Measurements from ENCODE around the gene CCER1.

CCER1 gene

GRCh38 chr12:90995010-90995409, 40.0 kb upstream of the CCER1 start:
- ATAC-seq (ENCODE audit: low read depth) (no peak), DNase-seq (ENCODE audit: low spot score) (no peak)
- Histone ChIP-seq H3K4me1 (ENCODE audit: insufficient read depth, poor library complexity, severe bottlenecking) (peaks cover 4% of the 10 kb centered on the region), H3K27me3 (ENCODE audit: insufficient read depth, poor library complexity, severe bottlenecking) (no peaks in the 10 kb centered on the region), H3K9me3 (ENCODE audit: severe bottlenecking) (no peaks in the 10 kb centered on the region), H3K27ac (ENCODE audit: poor library complexity, severe bottlenecking) (no peak overlapping the region), H3K4me3 (ENCODE audit: severe bottlenecking) (no peak overlapping the region), H3K36me3 (ENCODE audit: low read depth) (no peaks in the 10 kb centered on the region)
- TF ChIP-seq CTCF (IDR thresholded peaks at IDR 0.05; ENCODE audit: poor library complexity, severe bottlenecking), result no peak

GRCh38 chr12:90991952-90992465, 37.0 kb upstream of the CCER1 start:
- no peak for TF ChIP-seq CTCF (IDR thresholded peaks at IDR 0.05; ENCODE audit: poor library complexity, severe bottlenecking)
- H3K4me1 ChIP-seq (ENCODE audit: insufficient read depth, poor library complexity, severe bottlenecking), result no peaks in the 10 kb centered on the region

GRCh38 chr12:90990611-90991010, 35.6 kb upstream of the CCER1 start:
- H3K4me3 ChIP-seq (ENCODE audit: severe bottlenecking), result no peak overlapping the region
- no peak for TF ChIP-seq CTCF (IDR thresholded peaks at IDR 0.05; ENCODE audit: poor library complexity, severe bottlenecking)
- H3K27ac ChIP-seq (ENCODE audit: poor library complexity, severe bottlenecking), result no peak overlapping the region
- DNase-seq (ENCODE audit: low spot score), result no peak
- no peaks in the 10 kb centered on the region for H3K4me1 ChIP-seq (ENCODE audit: insufficient read depth, poor library complexity, severe bottlenecking)
- ATAC-seq (ENCODE audit: low read depth), result no peak
- no peaks in the 10 kb centered on the region for H3K27me3 ChIP-seq (ENCODE audit: insufficient read depth, poor library complexity, severe bottlenecking)
- H3K36me3 ChIP-seq (ENCODE audit: low read depth), result no peaks in the 10 kb centered on the region
- H3K9me3 ChIP-seq (ENCODE audit: severe bottlenecking), result peaks cover 6% of the 10 kb centered on the region

More at GRCh38 chr12:90991952-90992465, 37.0 kb upstream of the CCER1 start:
- Histone ChIP-seq H3K9me3 (ENCODE audit: severe bottlenecking) (peaks cover 3% of the 10 kb centered on the region), H3K4me3 (ENCODE audit: severe bottlenecking) (no peak overlapping the region), H3K36me3 (ENCODE audit: low read depth) (no peaks in the 10 kb centered on the region), H3K27ac (ENCODE audit: poor library complexity, severe bottlenecking) (no peak overlapping the region), H3K27me3 (ENCODE audit: insufficient read depth, poor library complexity, severe bottlenecking) (no peaks in the 10 kb centered on the region)
- no peak for DNase-seq (ENCODE audit: low spot score)
- ATAC-seq (ENCODE audit: low read depth), result no peak

- no peak for ATAC-seq (ENCODE audit: low read depth)
- DNase-seq (ENCODE audit: low spot score), result no peak
- no peak overlapping the region for H3K4me3 ChIP-seq (ENCODE audit: severe bottlenecking)
- no peaks in the 10 kb centered on the region for H3K36me3 ChIP-seq (ENCODE audit: low read depth)
- H3K4me1 ChIP-seq (ENCODE audit: insufficient read depth, poor library complexity, severe bottlenecking), result no peaks in the 10 kb centered on the region
- TF ChIP-seq CTCF (IDR thresholded peaks at IDR 0.05; ENCODE audit: poor library complexity, severe bottlenecking), result no peak
- H3K27me3 ChIP-seq (ENCODE audit: insufficient read depth, poor library complexity, severe bottlenecking), result no peaks in the 10 kb centered on the region
- peaks cover 6% of the 10 kb centered on the region for H3K9me3 ChIP-seq (ENCODE audit: severe bottlenecking)
- no peak overlapping the region for H3K27ac ChIP-seq (ENCODE audit: poor library complexity, severe bottlenecking)
Observed at GRCh38 chr12:90989686-90990111, 34.7 kb upstream of the CCER1 start.

DNA sequence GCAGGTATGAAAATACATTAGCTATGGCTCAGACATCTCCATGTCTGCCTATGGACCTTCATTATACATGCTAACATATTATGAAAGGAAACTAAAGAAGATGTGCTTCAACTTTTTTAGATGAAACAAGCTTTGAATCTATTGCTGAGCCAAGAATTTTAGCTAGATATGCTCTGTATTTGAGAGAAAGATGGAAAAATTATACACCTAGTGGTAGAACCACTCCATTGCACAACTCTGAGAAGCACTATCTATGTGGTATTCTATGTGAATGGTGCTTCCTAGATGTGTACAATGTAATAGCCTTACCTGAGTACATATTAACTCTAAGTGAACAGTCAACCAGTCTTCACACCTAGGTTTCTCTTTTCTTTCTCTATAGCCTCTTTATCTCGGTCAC, 32.5 kb upstream of the CCER1 start:
- ATAC-seq (ENCODE audit: low read depth), result no peak
- H3K27me3 ChIP-seq (ENCODE audit: insufficient read depth, poor library complexity, severe bottlenecking), result no peaks in the 10 kb centered on the region

More for the DNA sequence above, 32.5 kb upstream of the CCER1 start:
- Histone ChIP-seq H3K4me3 (ENCODE audit: severe bottlenecking) (no peak overlapping the region), H3K9me3 (ENCODE audit: severe bottlenecking) (peaks cover 6% of the 10 kb centered on the region), H3K36me3 (ENCODE audit: low read depth) (no peaks in the 10 kb centered on the region), H3K27ac (ENCODE audit: poor library complexity, severe bottlenecking) (no peak overlapping the region), H3K4me1 (ENCODE audit: insufficient read depth, poor library complexity, severe bottlenecking) (no peaks in the 10 kb centered on the region)
- DNase-seq (ENCODE audit: low spot score), result no peak
- TF ChIP-seq CTCF (IDR thresholded peaks at IDR 0.05; ENCODE audit: poor library complexity, severe bottlenecking), result no peak
